Measurements from ENCODE around the gene PRM3.

Gene PRM3

DNA sequence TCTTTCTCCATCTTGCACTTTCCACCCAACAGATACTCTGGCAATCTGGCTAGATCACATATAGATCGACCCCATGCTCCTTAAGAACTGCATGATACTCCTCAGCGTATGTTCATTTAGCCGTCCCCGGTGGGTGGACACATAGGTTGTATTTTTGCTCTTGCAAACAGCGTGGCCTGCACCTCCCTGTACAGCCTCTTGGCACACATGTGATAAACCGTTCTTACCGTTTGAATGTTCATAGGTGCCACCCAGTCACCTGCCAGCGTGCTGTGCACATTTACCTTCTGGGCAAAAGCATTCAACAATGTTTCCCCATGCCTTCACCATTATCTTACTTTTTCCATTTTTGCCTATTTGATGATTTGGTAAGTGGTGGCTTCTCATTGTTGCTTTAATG lies 10.5 kb downstream of the PRM3 start:
- intact Hi-C loops (cut with DNase I; ENCODE audit: low total_unique reads): no loop called here
- TF ChIP-seq, protein P1, sequence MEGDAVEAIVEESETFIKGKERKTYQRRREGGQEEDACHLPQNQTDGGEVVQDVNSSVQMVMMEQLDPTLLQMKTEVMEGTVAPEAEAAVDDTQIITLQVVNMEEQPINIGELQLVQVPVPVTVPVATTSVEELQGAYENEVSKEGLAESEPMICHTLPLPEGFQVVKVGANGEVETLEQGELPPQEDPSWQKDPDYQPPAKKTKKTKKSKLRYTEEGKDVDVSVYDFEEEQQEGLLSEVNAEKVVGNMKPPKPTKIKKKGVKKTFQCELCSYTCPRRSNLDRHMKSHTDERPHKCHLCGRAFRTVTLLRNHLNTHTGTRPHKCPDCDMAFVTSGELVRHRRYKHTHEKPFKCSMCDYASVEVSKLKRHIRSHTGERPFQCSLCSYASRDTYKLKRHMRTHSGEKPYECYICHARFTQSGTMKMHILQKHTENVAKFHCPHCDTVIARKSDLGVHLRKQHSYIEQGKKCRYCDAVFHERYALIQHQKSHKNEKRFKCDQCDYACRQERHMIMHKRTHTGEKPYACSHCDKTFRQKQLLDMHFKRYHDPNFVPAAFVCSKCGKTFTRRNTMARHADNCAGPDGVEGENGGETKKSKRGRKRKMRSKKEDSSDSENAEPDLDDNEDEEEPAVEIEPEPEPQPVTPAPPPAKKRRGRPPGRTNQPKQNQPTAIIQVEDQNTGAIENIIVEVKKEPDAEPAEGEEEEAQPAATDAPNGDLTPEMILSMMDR (IDR thresholded peaks at IDR 0.05): no peak

DNA sequence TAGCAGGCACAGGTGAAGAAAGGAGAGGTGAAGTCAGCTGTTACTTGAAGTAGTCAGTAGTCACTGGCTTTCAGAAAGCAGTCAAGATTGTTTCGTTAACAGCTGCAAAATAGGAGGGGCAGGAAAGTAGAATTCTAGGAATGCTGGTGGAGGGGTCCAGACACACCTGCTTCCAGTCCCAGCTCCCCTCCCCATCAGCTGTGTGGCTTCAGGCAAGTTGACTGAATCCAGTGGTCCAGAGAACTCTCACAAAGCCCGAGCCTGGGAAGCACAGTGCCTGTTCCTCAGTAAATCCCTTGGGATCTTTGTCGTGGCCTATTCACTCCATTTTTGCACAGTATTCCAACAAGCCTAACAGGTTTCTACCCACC lies 12.8 kb downstream of the PRM3 start:
- Histone ChIP-seq H3K27me3 (no peaks in the 10 kb centered on the region), H3K4me3 (no peak overlapping the region), H3K27ac (no peak overlapping the region), H3K9me3 (no peaks in the 10 kb centered on the region), H3K36me3 (no peaks in the 10 kb centered on the region), H3K4me1 (peaks cover 0 to 27% (median 23%) of the 10 kb centered on the region in 4 donors)
- no peak for DNase-seq
- intact Hi-C loops (cut with DNase I; ENCODE audit: low total_unique reads): no loop called here
- TF ChIP-seq, protein P1 (IDR thresholded peaks at IDR 0.05): no peak

More for the DNA sequence above, 10.5 kb downstream of the PRM3 start:
- Histone ChIP-seq H3K36me3 (no peaks in the 10 kb centered on the region), H3K4me3 (no peak overlapping the region), H3K9me3 (no peaks in the 10 kb centered on the region), H3K4me1 (peaks cover 0 to 18% (median 14%) of the 10 kb centered on the region in 4 donors), H3K27ac (no peak overlapping the region), H3K27me3 (no peaks in the 10 kb centered on the region)
- DNase-seq: no peak

DNA sequence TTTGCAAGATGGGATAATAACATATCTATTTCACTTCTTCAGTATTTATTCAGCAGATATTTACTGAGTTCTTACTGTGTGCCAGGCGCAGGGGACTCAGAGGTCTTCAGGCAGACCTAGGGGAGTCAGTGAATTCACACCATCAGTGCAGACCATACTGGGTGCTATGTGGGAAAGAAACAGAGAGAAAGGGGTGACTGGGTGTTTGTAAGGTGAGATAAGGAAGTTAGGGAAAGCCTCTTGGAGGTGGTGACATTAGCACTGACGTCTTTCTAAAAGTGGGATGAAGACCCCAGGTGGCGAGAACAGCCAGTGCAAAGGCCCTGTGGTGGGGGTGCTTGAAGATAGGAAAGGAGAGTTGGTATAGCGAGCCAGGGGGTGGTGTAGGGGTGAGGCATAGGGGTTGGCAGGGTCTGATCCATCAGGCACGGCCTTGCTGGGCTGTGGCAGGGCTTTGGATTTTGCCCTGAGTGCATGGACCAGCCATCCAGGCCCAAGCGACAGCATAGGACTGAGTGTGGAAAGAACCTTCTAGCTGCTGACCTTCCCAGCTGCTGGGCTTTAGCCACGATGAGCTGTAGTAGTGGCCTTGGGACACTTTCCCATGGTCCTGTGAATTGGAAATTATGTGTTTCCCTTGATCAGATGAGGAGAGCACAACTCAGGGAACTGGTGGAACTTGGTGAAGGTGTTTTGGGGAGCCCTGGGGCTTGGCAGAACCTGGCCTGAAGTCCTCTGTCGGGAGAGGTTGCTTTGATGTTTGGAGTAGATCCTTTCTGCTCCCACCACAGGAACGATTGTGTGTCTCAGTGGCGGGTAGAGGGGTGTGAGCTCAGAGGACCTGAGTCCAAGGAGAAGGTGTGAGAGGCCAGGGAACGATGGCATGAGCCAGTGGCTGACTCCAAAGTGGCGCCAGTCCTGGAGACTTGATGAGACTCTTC lies 13.5 kb downstream of the PRM3 start:
- TF ChIP-seq, protein P1 (IDR thresholded peaks at IDR 0.05): no peak
- H3K4me1 ChIP-seq: peaks cover 0 to 32% (median 29%) of the 10 kb centered on the region in 4 donors
- H3K9me3 ChIP-seq: no peaks in the 10 kb centered on the region
- no peak for DNase-seq
- intact Hi-C loops (cut with DNase I; ENCODE audit: low total_unique reads): loop anchor here (5.0 kb wide), 1 partner anchor 522 kb away; no protein-coding TSS in a partner anchor
- peak overlapping the region; percentile 53 to 64 for H3K27ac ChIP-seq
- H3K27me3 ChIP-seq: no peaks in the 10 kb centered on the region
- no peak overlapping the region for H3K4me3 ChIP-seq
- no peaks in the 10 kb centered on the region for H3K36me3 ChIP-seq

DNA sequence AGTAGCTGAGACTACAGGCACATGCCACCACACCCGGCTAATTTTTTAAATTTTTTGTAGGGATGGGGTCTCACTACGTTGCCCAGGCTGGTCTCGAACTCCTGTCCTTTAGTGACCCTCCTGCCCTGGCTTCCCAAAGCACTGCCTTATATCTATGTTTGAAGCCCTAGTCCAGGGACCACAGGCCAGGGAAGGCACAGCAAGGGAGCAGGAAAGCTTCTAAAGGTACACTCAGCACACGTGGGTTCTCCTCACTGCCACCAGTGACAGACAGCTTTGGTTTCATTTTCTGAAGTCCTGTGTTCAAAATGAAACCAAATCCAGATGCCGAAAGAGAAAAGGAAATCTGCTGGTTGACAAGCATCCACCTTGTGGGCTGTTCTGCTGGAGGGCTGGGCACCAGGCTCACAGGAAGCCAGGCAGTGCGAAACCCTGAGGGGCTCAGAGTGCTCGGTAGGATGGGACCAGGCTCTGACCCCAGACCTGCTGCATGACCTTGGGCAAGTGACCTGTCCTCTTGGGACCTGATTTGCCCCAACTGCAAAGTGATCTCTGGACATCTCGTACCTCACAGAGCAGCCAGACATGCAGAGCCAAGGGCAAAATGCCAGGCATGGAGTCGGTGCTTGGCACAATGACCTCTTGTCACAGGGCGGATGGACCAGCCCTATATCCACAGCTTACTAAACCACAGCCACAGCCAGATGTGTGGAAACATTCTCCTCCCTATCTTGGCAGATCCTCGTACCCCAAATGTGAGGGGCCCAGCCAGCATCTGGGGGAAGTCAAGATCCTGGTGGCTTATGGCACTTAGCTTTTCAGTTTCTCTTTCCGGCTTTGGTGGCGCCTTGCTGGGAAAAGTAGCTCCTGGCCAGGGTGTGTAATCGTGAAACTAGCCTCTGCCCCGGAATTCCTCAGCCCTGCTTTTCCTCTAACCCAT lies 14.6 kb downstream of the PRM3 start:
- no peaks in the 10 kb centered on the region for H3K9me3 ChIP-seq
- H3K36me3 ChIP-seq: no peaks in the 10 kb centered on the region
- intact Hi-C loops (cut with DNase I; ENCODE audit: low total_unique reads): loop anchor here (5.0 kb wide), 1 partner anchor 523 kb away; no protein-coding TSS in a partner anchor
- peak overlapping the region; percentile 4 to 42 for H3K4me3 ChIP-seq
- DNase-seq: peak; percentile 62 to 82
- peaks cover 0 to 43% (median 36%) of the 10 kb centered on the region in 4 donors for H3K4me1 ChIP-seq
- H3K27ac ChIP-seq: peak overlapping the region; percentile 53 to 64
- TF ChIP-seq, protein P1 (IDR thresholded peaks at IDR 0.05): no peak
- no peaks in the 10 kb centered on the region for H3K27me3 ChIP-seq

DNA sequence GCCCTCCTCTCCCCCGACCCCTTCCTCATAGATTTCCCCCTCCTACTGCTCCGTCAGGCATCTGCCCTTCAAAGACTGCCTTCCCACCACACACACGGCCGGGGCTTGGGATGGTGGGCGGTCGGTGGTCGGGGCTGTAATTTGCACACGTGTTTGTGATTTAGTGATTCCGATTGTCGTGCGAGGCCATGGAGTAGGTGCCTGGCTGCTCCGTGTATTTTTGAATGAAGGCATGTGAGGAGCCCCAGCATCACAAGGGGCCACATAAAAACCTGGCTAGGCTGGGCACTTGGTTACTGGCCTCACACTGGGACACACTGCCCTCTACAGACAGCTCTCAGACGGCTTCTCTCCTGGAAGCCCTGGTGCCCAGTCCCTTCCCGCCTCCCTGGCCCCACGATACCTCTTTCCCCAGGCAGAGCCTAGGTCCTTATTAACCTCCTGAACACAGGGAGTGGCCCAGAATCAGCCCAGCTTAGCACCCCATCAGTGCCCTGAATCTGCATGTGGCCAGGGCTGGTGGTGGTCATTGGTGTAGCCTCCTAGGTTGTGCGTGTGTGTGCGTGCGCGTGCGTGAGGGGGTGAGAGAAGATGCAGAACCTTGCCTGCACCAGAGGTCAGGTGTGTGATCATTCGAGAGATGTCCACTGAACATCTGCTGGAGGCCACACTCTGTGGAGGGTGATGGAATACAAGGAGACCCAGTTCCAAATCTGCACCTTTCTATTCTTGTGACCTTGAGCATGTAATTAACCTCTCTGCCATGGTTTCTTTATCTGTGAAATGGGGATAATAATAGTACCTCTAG lies 16.1 kb downstream of the PRM3 start:
- intact Hi-C loops (cut with DNase I; ENCODE audit: low total_unique reads): loop anchor here (2.0 to 5.0 kb wide), 2 partner anchors 287 to 525 kb away; no protein-coding TSS in a partner anchor
- Histone ChIP-seq H3K27ac (peak overlapping the region; percentile 93 to 96), H3K4me3 (peak overlapping the region; percentile 73 to 81), H3K9me3 (no peaks in the 10 kb centered on the region), H3K4me1 (peaks cover 0 to 52% (median 36%) of the 10 kb centered on the region in 4 donors), H3K27me3 (no peaks in the 10 kb centered on the region), H3K36me3 (no peaks in the 10 kb centered on the region)
- DNase-seq: peak; percentile 83 to 92
- TF ChIP-seq, protein P1 (IDR thresholded peaks at IDR 0.05): peak; percentile 71 to 77
